CD4-positive, alpha-beta T cell treated with Interleukin-17A for 4 hours (primary cell): ENCODE measurements around the gene IAH1.

Experiments used
- DNase-seq: peaks from one replicate; pipeline ENCODE4 v3.0.0-alpha.2; 2020; ENCODE audit warnings: mixed read lengths

The IAH1 gene, protein sequence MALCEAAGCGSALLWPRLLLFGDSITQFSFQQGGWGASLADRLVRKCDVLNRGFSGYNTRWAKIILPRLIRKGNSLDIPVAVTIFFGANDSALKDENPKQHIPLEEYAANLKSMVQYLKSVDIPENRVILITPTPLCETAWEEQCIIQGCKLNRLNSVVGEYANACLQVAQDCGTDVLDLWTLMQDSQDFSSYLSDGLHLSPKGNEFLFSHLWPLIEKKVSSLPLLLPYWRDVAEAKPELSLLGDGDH

DNA sequence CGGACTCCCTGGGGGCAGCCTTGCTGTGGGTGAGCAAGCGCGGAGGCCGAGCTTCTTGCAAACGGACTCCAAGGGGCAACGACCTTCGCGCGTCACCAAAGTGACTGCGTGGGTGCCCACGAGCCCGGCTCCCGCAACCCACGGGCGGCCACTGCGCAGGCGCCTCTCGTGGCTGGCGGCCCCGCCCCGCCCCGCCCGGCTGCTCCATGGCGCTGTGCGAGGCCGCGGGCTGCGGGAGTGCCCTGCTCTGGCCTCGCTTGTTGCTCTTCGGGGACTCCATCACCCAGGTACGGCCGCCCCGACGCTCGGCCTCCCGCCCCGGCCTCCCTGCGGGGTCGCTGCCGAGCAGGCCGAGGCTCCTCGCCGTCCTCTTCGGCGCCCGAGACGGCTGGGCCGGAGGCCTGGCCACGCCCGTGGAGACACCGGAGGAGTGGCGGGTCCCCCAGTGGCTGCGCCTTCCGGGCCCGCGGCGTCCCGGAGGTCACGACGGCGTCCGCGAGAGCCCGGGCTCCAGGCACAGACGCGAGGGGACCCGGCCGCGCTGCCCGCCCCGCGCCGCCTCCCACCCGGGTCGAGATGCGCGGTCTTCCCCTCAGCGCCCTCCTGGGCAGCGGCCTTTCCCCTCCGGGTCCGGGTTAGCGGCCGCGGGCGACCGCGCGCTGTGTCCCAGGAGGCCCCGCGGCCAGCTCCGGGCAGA, at the start of gene IAH1:
Gene IAH1, plus strand, starts transcription at position 191 of the 697 bp plus-strand sequence. Its CDS starts 16 bp downstream, at position 207.
- peak; percentile 85 for DNase-seq

DNA sequence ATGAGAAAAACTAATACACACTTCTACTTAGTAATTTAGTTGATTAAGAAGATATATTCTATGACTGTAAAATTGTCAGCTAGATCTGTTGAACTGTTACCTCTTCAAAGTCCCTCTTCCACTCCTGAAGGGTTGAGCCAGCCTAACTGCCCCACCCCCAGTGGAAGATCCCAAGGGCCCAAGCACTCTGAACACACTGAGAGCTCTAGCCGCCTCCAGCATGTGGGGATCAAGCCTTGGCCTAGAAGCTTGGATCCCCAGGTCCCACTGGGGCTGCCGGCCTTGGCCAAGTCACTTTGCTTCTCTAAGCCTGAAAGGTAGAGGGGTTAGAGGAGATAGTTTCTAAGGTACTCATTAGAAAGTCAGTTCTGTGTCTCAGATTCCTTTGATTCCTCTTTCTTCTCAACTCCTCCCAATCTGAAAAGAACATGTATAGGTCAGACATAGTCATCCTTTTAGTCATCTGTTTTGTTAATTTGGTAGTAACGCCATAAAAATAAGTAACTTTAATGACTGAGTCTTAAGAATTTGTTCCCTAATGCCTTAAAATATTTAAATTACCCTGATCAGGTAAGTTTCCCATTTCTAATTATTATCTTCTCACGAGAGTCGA, 45.3 kb upstream of the IAH1 start:
- no peak for DNase-seq

DNA sequence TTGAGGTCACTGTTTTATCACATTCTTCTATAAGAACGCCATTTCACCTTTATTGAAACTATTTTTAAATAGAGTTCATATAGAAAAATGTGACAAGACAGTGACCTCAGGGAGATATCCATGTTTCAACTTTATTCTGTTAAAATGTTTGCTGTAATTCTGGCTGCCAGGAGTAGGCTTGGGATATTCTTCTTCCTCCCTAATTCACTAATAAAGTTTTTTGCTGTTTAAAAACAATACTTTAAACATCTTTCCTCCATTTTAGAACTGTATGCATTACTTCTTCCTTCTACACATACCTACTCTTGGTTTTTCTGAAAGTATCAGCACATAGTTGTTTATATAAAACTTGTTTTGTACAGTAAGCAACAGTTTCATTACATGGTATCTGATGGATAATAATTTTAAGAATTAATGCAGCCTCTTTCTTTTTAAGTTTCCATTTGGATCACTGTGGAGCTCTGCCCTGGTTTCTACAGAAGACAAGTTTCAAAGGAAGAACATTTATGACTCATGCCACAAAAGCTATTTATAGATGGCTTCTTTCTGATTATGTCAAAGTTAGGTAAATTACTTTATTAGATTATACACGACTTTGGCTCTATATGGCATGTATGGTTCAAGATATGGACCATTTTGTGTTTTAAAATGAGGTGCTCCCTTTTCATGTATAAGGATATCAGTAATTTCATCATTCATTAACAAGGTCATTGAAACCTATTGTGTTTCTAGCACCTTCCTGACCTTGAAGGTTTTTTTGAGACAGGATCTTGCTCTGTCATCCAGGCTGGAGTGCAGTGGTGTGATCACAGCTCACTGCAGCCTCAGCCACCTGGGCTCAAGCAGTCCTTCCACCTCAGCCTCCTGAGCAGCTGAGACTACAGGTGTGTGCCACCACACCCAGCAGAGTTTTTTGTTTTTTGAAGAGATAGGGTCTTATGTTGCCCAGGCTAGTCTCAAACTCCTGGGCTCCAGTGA, 43.7 kb upstream of the IAH1 start:
- no peak for DNase-seq

DNA sequence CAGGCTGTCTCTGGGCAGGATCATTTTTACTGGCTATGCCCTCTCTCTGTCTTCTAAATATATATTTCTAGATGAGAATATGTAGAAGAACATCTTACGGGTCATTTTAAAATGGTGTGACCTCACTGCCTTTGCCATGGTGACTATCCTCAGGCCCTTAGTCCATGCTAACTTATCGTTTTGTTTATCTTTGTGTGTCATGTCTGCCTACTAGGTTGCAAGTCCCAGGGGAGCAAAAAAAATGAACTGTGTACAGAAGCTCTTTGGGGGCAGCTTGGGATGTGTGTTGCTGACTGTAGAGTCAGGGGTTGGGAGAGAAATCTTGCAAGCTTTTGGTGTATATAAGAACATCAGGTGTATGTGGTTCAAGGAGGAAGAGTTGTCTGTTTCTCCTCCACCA, 39.9 kb upstream of the IAH1 start:
- no peak for DNase-seq

DNA sequence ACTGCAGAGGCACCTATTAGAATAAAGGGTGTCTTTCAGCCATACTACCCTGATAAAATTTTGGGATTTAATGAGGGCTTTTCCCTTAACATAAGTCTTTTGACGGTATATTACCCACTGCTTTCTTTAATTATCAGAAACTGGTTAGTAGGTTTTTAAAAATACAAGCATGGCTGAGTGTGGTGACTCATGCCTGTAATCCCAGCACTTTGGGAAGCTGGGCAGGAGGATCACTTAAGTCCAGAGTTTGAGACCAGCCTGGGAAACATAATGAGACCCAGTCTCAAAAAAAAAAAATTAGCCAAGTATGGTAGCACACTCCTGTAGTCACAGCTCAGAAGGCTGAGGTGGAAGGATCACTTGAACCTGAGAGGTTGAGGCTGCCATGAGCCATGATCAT, 34.8 kb upstream of the IAH1 start:
- DNase-seq, result no peak

DNA sequence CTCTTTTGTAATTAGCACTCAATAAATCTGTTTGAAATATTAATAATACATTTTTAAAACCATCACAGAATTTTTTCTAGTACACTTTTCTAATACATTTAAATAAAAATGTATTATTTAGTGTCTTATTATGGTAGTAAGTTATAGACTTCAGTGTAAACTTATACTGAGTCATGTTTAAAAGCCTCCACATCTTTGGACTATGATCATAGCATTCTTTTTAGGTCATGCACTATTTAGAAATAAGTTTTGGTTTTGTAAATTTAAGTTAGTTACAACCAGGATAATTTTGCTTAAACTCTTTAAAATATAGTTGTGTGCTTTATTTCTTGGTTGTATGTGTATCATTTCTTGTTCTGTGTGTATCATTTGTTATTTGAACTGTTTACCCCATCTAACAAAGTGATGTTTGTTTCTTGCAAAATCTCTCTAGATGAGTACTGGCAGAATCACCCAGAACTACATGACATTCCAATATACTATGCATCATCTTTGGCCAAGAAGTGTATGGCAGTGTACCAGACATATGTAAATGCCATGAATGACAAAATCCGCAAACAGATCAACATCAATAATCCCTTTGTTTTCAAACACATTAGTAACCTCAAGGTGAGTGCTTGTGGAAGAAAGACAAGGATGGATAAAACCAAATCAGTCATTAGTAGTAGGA, 34.2 kb upstream of the IAH1 start:
- no peak for DNase-seq

DNA sequence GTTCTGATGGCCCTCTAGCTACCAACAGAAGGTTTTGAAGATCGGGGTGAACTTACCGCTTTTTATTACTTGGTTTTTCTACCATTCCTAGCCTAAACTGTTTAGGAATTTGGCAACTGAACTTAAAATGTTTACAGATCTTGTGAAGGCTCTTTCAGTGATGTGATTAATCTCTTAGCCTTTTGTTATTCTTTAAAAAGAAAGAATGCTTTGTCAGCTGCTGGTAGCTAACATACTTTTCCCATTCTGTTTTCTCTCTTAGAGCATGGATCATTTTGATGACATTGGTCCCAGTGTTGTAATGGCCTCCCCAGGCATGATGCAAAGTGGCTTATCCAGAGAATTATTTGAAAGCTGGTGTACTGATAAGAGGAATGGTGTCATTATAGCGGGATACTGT, 32.8 kb upstream of the IAH1 start:
- no peak for DNase-seq

DNA sequence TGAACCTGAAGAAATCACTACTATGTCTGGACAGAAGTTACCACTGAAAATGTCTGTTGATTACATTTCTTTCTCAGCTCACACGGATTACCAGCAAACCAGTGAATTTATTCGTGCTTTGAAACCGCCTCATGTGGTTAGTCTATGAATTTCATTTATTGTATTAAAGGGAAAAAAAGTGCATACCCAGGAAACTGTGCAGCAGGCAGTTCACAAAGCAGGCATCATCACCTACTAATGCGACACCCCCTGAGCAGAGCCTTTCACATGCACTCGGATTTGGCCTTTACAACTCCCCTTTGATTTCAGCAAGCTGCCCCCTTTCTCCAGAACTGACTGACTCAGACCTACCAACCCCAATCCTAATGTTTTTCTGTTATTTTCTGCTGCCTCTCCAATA, 30.8 kb upstream of the IAH1 start:
- no peak for DNase-seq

DNA sequence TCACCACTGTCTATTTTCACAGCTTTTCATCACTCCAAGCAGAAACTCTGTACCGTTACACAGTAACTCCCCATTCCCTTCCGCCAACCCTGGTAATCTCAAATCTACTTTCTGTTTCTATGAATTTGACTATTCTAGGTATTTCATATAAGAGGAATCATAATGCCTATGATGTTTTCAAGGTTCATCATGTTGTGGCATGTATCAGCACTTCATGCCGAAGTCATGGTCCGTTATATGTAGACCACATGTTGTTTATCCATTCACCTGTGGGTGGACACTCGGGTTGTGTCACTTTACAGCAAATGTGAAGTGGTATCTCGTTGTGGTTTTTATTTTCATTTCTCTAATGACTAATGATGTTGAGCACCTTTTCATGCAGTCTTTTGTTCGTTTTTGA, 29.3 kb upstream of the IAH1 start:
- DNase-seq, result no peak

DNA sequence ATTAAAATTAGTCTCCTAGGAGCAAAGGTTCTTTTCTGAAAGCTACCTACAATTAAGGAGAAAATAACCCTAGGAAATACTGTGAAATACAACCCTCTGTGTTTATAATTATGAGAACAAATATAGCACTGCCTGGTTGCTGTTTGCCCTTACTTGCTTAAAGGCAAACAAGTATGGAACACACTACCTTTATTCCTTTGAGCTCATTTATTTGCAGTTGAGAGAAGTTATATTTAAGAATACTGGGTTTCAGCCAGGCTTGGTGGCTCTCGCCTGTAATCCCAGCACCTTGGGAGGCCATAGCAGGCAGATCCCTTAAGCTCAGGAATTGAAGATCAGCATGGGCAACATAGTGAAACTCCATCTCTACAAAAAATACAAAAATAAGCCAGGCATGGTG, 23.1 kb upstream of the IAH1 start:
- DNase-seq, result no peak

DNA sequence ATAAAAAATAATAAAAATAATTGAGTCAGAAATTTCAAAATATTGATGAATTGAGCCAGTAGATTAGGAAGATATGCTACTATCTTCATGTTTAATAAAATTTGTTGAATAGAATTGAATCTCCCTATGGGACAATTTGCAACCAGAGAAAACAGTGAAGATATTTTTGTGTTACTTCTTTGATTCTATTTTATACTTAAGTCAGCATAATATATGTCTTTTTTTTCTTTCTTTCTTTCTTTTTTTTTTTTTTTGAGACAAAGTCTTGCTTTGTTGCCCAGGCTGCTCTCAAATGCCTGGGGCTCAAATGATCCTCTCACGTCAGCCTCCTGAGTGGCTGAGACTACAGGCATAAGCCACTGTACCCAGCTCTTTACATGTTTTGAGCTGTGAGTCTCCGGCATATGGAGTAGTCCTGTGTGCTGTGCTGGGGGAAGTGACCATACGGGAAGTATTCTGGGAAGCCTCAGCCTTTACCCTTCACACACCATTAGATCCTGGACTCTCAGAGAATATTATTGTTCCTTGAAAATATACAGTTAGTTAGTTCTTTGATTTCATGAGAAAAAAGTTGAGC, 13.8 kb upstream of the IAH1 start:
- no peak for DNase-seq

DNA sequence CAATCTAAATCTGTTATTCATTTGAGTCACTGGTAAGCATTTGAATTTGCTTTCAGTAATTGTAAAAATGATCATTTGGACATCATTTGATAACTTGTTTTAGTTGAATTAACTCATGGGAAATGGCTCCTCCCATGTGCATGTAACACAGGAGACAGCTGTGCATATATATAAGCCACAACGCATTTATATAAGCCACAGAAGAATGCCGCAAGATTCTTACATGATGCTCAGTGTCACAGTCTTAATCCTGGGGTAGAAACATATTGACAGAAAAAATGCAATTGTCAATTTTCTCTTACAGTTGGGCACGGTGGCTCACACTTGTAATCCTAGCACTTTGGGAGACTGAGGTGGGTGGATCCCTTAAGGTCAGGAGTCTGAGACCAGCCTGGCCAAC, 13.3 kb upstream of the IAH1 start:
- no peak for DNase-seq

DNA sequence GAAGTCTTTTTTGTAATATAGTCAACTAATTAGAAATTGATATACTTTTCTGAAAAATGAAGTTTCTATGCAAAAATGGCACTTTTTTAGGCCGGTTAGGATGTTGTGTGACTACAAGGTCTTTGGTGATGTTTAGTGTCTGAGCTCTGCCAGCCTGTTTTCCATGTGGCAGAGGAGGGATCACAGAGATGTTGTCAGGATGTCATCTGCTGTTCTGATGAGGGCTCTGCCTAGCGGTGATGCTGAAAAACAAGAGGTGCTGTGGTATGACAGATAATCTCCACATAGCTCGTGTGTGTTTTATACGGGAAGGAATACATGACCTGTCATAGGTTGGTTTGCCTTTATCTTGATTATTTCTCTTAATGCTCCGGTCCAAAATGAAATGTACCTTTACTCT, 12.0 kb upstream of the IAH1 start:
- DNase-seq, result no peak

DNA sequence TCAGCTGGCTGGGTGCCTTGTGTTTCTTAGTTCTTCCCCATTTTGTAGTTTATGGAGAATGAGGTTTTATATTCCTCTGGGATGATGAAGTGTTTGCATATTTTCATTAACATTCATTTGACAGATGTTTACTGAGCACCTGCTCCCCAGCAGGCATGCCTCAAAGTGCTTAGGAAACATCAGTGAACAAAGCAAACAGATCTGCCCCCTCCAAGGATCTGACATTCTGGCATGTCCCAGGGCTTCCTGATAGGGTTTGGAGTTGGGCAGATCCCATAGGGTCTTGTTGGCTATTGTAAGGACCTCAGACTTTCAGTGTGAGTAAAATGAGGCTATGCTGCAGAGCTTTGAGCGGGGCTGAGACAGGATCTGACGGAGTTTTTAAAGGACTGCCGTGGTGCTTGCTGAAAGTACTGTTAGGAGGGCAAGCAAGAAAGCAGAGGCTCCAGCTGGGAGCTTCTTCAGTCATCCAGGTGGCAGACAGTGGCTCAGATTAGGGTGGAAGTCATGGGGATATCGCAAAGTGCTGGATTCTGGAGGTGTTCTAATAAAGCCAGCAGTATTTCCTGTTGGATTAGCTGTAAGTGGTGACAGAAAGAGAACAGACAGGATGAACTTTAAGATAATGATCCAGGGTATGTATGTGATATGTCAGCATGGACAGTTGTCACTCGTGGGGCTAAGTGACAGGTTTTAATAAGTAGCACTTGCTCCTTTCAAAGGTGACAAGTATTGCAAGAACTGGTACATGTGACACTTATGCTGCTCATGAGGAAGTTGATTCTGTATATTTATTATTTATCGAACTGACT, 11.3 kb upstream of the IAH1 start:
- DNase-seq, result no peak

DNA sequence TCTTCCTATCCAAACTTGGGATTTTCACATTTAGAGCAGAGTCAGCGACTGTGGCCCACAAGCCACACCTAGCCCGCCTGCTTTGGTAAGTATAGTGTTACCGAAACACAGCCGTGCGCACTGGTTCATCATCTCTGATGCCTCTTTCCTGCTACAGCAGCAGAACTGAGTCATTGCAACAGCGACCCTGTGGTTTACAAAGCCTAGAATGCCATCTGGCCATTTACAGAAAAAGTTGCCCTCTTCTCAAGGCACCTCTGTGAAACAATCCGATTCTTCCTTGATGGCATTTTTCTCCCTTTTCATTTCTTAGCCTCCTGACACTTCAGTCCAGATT, 10.7 kb upstream of the IAH1 start:
- no peak for DNase-seq

DNA sequence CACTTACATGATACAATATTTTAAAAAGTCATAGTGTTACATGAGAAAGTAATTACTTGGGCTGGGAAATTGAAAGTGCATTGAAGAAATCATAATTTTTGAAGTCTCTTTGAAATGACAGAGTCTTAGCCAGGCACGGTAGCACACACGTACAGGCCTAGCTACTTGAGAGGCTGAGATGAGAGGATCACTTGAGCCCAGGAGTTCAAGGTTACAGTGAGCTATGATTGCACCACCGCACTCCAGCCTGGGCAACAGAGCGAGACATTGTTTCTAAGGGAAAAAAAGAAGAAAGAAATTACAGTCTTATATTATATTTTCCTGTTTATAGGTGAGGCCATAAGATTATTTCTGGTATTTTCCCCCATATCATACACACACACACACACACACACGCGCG, 9.2 kb upstream of the IAH1 start:
- DNase-seq, result no peak

DNA sequence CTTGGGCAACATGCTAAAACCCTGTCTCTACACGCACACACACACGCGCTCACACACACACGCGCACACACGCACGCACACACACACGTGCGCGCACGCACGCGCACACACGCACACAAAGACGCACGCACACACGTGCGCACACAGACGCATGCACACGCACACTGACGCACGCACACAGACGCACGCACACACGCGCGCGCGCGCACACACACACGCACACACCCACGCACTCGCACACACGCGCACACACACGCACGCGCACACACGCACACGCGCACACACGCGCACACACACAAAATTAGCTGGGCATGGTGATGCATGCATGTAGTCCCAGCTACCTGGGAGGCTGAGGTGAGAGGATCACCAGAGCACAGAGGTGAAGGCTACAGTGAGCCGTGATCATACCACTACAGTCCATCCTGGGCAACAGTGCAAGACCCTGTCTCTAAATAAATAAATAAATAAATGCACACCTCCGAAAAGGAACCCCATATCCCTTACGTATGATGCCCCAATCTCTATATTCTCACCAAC, 8.1 kb upstream of the IAH1 start:
- no peak for DNase-seq

DNA sequence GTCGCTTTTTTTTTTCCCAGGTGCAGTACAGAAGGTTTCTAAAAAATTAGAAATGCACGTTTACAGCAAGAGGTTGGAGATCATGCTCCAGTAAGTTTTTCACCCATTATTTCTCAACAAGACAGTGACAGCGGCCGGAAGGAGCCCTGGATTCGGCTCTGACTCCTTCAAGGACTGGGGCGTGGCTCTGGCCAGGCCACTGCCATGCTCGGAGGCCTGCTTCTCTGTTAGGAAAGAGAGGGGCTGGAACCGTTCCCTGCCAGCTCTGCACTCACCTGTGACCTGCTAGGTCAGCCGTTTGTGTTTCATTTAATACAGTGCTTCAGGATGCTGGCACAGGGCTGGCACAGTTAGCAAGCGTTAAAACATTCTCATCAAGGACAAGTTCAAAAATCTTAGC, 6.7 kb upstream of the IAH1 start:
- no peak for DNase-seq

DNA sequence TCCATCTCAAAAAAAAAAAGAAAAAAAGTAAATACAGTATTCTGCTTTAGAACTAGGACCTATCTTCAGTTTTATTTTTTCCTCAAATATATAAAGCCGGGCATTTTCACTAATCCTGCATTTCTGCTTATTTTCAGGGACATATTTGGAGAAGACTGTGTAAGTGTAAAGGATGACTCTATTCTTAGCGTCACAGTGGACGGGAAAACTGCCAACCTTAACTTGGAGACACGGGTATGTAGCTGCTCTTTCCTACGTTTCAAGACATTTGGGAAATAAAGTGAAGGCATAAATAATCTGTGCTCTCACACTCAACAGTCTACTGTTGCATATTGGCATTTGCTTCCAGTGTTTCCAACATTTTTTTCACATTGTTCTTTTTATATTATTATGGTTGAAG, 3.1 kb upstream of the IAH1 start:
- no peak for DNase-seq

DNA sequence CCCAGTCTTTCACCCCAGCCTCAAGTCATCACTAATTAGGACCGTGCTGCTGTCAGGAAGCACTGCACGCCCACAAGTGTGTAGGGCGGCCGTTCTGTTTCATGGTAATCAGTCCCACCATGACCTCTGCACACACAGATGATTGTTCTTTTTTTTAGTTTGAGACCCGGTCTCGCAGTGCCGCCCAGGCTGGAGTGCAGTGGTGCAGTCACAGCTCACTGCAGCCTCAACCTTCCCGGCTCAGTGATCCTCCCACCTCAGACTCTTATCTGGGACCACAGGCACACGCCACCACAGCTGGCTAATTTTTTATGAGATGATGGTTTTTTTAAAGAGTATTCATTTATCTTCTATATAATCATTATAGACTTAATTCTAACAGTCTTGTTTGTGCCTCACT, 1.8 kb upstream of the IAH1 start:
- no peak for DNase-seq

DNA sequence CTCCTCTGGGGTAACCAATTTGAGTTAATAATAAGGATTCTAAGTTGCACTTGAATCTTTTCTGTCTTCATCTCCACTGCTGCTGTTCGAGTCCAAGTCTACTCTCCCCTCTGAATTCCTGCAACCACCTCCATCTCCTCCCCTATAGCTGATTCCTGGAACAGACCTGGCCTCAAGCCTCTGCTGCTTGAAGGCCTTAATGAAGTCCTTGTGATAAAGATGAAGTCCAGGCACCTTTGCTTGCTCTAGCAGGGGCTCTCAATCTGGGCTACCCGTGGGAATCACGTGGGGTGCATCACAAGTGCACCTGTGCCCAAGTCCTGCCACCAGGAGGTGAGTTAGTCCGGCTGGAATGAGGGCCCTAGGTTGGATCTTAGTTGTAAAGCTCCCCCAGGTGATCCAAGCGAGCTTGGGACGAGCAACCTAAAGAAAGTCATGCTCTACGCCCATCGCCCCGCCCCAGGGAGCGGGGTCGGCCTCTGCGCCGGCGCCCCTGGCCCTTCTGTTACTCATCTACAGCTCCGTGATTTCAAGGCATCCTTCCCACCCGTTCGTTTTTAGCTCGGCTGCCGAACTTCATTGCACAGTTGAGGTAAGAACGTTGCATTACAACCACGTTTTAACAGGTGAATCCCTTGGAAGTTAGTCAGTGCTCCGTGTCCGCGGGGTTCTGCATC, 905 bp upstream of the IAH1 start:
- DNase-seq, result no peak
